SKM-1 treated with dmso at 0.1 percent for 144 hours (cell line): ENCODE measurements around the gene MYO19.
"Not testable (repeated sequence)": the region's sequence is repeated elsewhere in the genome, so short reads cannot be mapped to it uniquely, and the experiment has no call there.

Experiments used
- DNase-seq: peaks from one replicate; lab custom pipeline; 2025; ENCODE audit not compliant: unreplicated experiment; lab: John Stamatoyannopoulos, UW

The MYO19 gene

GRCh38 chr17:36532435-36532975 is 2.2 kb downstream of the MYO19 start:
- no peak for DNase-seq

- no peak for DNase-seq
Observed at GRCh38 chr17:36529121-36529520, 5.5 kb downstream of the MYO19 start.

GRCh38 chr17:36527621-36528250 is 6.9 kb downstream of the MYO19 start:
- no peak for DNase-seq

GRCh38 chr17:36525888-36526287 is 8.8 kb downstream of the MYO19 start:
- no peak for DNase-seq

GRCh38 chr17:36525113-36525512 is 9.6 kb downstream of the MYO19 start:
- DNase-seq = no peak

GRCh38 chr17:36524428-36524876 is 10.2 kb downstream of the MYO19 start:
- DNase-seq = no peak

GRCh38 chr17:36523113-36523512 is 11.6 kb downstream of the MYO19 start:
- DNase-seq = no peak

- no peak for DNase-seq
Observed at GRCh38 chr17:36515837-36516236, 18.8 kb downstream of the MYO19 start.

- DNase-seq = no peak
Observed at GRCh38 chr17:36514856-36515255, 19.8 kb downstream of the MYO19 start.

GRCh38 chr17:36512641-36513040 is 22.0 kb downstream of the MYO19 start:
- no peak for DNase-seq

GRCh38 chr17:36511216-36511615 is 23.5 kb downstream of the MYO19 start:
- DNase-seq = no peak

- DNase-seq = no peak
Observed at GRCh38 chr17:36510636-36511035, 24.0 kb downstream of the MYO19 start.

- DNase-seq = no peak
Observed at GRCh38 chr17:36509272-36509985, 25.2 kb downstream of the MYO19 start.

GRCh38 chr17:36508439-36508838 is 26.2 kb downstream of the MYO19 start:
- not testable (repeated sequence) for DNase-seq

GRCh38 chr17:36507266-36507665 is 27.4 kb downstream of the MYO19 start:
- no peak for DNase-seq

GRCh38 chr17:36506831-36507230 is 27.8 kb downstream of the MYO19 start:
- DNase-seq = no peak

GRCh38 chr17:36506249-36506826 is 28.3 kb downstream of the MYO19 start:
- DNase-seq = no peak

- no peak for DNase-seq
Observed at GRCh38 chr17:36505171-36505570, 29.5 kb downstream of the MYO19 start.

GRCh38 chr17:36504156-36504545 is 30.5 kb downstream of the MYO19 start:
- no peak for DNase-seq

GRCh38 chr17:36503456-36504155 is 31.1 kb downstream of the MYO19 start:
- no peak for DNase-seq

GRCh38 chr17:36501963-36502362 is 32.7 kb downstream of the MYO19 start:
- DNase-seq = no peak
